ENCODE data around the gene CSTF2T. TPM values are rescaled to one million over a fixed set of nuclear protein-coding genes. Genes with fewer than 3 reads are reported as not detected.

Gene CSTF2T
- total RNA-seq, 1 experiment from 2014 or later, result 42.1 TPM

DNA sequence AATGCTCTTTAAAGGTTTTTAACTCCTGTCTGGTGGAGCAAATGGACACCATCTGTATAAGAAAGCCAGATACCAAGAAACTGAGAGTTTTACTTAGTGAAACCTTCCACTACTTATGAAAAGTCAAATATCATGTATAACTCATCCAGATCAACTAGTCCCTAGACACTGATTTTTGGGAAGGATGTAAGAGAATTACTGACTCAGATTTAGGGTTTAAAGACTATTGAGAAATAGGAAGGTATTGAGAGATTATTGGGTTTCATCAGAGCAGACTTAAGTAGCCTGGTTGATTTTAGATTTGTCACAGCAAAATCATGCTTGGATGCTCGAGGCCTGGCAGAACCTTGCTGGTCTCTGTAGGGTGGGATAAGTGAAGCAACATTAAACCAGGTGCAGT lies 3.1 kb downstream of the CSTF2T start:
- Histone ChIP-seq H3K27me3 (ENCODE audit: insufficient read depth, low read length) (no peaks in the 10 kb centered on the region), H3K79me2 (ENCODE audit: insufficient read depth, low read length) (peaks cover 20% of the 10 kb centered on the region; the same call in 1 of the 2 replicates), H2BK12ac (ENCODE audit: insufficient read length, low read depth, low read length) (no peak overlapping the region), H3K79me1 (ENCODE audit: insufficient read depth, low read depth, low read length, poor library complexity, severe bottlenecking) (no peaks in the 10 kb centered on the region), H4K5ac (ENCODE audit: insufficient read length, low read depth, low read length) (no peak overlapping the region), H2BK15ac (ENCODE audit: low read depth, low read length) (no peak overlapping the region), H3K4me1 (ENCODE audit: insufficient read depth, low read length) (no peaks in the 10 kb centered on the region), H4K8ac (replicated peaks; ENCODE audit: insufficient read length, low read depth, low read length) (no peak overlapping the region), H4K91ac (ENCODE audit: insufficient read length, low read depth, low read length) (no peak overlapping the region), H3T11ph (ENCODE audit: low read length) (no peak overlapping the region), H3K56ac (ENCODE audit: insufficient read length, low read depth, low read length) (no peak overlapping the region), H3K9me3 (ENCODE audit: control insufficient read depth, low read depth, low read length) (no peaks in the 10 kb centered on the region), H2BK120ac (ENCODE audit: low read depth, low read length, poor library complexity, severe bottlenecking) (no peak overlapping the region), H3K14ac (ENCODE audit: insufficient read depth, low read length) (no peak overlapping the region), H3K27ac (ENCODE audit: insufficient read length, low read depth, low read length) (no peak overlapping the region), H2BK5ac (ENCODE audit: insufficient read length, low read length) (no peak overlapping the region), H3K4me2 (ENCODE audit: insufficient read depth, insufficient read length, low read length) (no peak overlapping the region), H3K23ac (ENCODE audit: insufficient read length, low read depth, low read length) (no peak overlapping the region), H3K23me2 (ENCODE audit: insufficient read length, low read depth, low read length, poor library complexity, severe bottlenecking) (peaks cover 5% of the 10 kb centered on the region), H2AFZ (ENCODE audit: low read length) (no peak overlapping the region), H3K18ac (ENCODE audit: insufficient read length, low read depth, low read length) (no peak overlapping the region), H2AK5ac (ENCODE audit: insufficient read length, low read length) (no peak overlapping the region), H3K9ac (ENCODE audit: extremely low read depth, insufficient read length, low read length) (no peak overlapping the region), H3K4ac (ENCODE audit: low read depth, low read length) (no peak overlapping the region), H2BK20ac (ENCODE audit: low read depth, low read length, poor library complexity, severe bottlenecking) (no peak overlapping the region), H4K20me1 (ENCODE audit: control insufficient read depth, insufficient read depth, insufficient read length) (peaks cover 3% of the 10 kb centered on the region)
- Mint-ChIP-seq H3K4me3 (peak overlapping the region; percentile 1 to 27; a peak in 1 of 5 replicates), H3K27me3 (ENCODE audit: low read depth) (no peaks in the 10 kb centered on the region), H3K36me3 (ENCODE audit: insufficient read depth in 1 of 3, low read depth in 3 of 3) (peaks cover 12 to 26% (median 17%) of the 10 kb centered on the region in 3 experiments; a peak in 6 of 7 replicates), H3K9me3 (no peaks in the 10 kb centered on the region), H3K4me1 (peaks cover 29 to 33% of the 10 kb centered on the region in 2 experiments), H3K27ac (peak overlapping the region in 1 of 3 experiments; percentile 22; a peak in 1 of 7 replicates)
- TF ChIP-seq, protein P1, sequence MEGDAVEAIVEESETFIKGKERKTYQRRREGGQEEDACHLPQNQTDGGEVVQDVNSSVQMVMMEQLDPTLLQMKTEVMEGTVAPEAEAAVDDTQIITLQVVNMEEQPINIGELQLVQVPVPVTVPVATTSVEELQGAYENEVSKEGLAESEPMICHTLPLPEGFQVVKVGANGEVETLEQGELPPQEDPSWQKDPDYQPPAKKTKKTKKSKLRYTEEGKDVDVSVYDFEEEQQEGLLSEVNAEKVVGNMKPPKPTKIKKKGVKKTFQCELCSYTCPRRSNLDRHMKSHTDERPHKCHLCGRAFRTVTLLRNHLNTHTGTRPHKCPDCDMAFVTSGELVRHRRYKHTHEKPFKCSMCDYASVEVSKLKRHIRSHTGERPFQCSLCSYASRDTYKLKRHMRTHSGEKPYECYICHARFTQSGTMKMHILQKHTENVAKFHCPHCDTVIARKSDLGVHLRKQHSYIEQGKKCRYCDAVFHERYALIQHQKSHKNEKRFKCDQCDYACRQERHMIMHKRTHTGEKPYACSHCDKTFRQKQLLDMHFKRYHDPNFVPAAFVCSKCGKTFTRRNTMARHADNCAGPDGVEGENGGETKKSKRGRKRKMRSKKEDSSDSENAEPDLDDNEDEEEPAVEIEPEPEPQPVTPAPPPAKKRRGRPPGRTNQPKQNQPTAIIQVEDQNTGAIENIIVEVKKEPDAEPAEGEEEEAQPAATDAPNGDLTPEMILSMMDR (conservative IDR thresholded peaks at IDR 0.05), result no peak
- WGBS (ENCODE audit: extremely low coverage, insufficient read length, low lambda C conversion rate), result no CpG with 5 or more reads among the region's 1 CpG
- DNase-seq, result no peak
